Dermis blood vessel endothelial cell (primary cell): ENCODE results near the gene WNT3A. TPM values are rescaled to one million over a fixed set of nuclear protein-coding genes. Genes with fewer than 3 reads are reported as not detected.

Source experiments
- DNase-seq: peaks from one replicate; pipeline ENCODE4 v3.0.0; 2010
- total RNA-seq: library from RNA; depleted of rRNA; stranded (reverse); fragments of >200 nt; gene quantifications from 2 replicates; pipeline ENCODE4 v1.2.3, GENCODE V29; 2014

Gene WNT3A
- total RNA-seq, 1 donor from 2014 or later = not detected

- no peak for DNase-seq
Observed at GRCh38 chr1:228073061-228073856, 66.5 kb downstream of the WNT3A start.

- peak; percentile 34 for DNase-seq
Observed at GRCh38 chr1:228073857-228074545, 67.2 kb downstream of the WNT3A start.

DNA sequence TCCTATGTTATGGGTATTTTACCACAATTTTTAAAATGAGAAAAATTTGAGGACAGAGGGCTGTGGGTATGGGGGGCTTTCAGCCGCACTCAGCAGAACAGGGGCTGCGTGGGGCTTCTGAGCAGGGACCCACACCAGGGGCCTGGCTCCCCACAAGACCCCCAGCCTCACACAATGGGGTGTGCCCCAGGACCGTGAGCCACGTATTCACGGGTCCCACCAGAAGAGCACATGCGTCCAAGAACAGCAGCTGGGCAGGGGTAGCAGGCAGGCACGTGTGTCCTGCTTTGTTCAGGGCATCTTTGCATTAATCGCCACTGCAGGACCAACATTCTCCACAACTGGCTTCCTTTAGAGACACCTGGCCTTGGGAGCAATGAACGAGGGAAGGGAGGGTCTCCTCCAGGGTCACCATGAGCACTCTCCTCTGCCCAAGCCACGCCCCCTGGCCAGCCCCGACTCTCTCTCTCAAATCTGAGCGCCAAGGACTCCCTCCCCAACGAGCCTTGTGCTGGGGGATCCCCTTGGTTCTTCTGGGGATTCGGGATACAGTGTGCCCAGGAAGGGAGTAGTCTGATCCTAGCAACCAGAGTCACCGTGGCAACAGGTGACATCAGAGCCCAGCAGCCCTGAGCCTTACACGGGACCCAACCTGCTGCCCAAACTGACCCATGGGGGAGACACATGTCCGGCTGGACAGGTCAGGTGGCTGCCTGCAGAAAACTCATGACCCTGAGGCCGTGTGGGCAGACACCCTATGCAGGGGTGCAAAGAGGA lies 68.3 kb downstream of the WNT3A start:
- DNase-seq = no peak

DNA sequence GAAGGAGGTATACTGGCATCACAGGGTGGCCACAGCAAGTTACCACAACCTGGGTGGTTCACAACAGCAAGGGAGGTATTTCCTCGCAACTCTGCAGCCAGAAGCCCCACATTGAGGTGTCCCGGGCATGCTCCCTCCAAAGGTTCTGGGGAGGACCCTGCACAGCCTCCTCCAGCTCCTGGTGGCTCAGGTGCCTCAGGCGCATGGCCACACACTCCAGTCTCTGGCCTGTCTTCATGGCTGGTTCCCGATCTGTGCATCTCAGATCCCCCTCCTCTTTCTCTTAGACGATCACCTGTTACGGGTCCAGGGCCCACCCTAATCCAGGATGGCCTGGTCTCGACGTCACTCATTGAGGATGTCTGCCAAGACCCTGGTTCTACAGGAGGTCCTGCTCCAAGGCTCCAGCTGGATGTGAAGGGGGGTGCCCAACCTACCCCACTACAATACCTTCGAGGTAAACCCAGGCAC lies 69.0 kb downstream of the WNT3A start:
- DNase-seq = no peak

GRCh38 chr1:228076796-228077430 lies 70.1 kb downstream of the WNT3A start:
- no peak for DNase-seq

GRCh38 chr1:228077565-228078330 lies 71.0 kb downstream of the WNT3A start:
- no peak for DNase-seq

DNA sequence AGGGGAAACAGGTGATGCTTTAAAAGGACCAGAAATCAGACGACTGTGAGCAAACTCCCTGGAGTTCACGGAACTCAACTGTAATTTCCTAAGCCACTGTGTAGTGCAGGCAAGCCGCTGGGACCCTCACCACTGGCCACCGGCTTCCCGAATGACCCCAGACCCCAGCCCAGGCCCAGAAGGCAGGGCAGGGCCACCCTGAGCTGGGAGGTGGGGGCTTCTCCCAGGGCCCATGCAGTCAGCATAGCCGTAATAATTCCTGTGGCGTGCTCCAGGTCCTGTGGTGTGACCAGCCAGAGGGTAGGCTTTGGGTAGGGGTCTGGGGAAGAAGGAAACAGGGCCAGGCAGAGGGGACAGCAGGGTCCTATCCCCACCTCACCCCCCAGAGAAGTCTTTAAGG lies 72.2 kb downstream of the WNT3A start:
- DNase-seq = no peak

DNA sequence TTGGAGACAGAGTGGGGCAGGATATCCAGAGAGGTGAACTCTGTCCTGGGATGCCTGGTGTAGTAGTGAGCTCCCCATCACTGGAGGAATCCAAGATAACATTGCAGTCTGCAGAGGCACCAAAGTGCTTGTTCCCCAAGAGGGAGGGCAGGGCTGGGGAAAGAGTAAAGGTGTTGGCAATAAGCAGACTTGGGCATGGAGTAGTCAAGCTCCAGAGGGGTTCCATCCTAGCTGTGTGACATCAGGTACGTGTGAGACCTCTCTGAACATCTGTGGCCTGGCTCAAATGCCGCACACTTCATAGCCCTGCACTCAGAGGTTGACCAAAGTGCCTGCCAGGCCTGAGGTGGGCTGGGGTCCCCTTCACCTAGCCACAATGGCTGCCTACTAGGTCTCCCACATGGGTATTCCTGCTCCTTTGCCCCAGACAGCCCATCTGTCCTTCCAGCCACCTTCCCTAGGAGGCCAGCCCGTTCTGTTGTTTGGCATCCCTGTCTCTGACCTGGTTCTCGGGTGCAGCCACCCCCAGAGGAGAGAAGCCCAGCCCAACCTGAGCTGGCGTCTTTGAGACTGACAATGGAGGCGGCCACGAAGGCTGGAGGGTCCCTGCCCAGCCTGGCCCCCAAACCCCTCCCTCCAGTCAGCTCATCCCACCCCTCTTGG lies 72.9 kb downstream of the WNT3A start:
- no peak for DNase-seq

DNA sequence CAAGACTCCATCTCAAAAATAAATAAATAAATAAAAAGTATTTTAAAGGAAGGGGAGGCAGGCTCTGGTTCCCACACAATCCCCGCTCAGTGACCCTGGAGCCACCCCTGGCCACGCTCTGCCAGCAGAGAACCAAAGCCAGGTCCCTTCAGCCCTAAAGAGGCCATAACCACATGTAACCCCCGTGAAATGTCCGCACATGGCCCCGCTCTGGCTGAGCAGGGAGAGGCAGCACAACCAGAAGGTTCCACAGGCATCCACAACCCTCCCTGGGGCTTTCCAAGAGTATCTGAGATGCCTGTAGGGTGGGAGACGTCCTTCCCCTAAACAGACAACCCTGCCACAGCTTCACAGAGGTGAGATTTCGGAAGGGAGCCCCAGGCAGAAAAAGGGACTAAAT lies 74.3 kb downstream of the WNT3A start:
- no peak for DNase-seq

DNA sequence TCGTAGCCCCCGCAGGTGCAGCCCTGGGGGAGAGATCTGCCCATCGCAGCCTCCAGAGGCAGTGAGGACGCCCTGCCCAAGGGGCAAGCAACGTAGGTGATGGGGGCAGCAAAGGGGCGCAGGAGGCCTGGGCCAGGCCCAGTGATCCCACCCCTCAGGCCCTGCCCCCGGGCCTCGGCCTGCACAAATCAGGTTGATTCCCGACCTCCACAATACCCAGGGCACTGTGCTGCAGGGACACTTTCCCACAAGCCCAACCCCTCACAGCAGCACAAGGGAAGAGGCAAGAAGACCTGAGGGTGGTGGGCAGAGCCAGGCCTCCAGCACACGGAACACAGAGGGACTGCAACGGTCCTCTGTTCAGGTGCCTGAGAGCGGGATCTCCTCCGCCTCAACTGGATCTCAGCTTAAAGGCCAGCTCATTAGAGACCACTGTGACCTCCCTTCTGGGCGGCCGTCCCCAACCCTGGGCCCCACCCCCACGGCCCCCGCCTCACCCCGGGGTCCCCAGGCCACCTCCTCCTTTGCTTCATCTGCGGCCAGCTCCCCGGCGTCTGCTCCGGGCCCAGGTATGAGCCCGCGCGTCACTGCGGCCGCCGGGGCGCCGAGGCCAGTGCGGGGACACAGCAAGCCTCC lies 74.9 kb downstream of the WNT3A start:
- DNase-seq = peak; percentile 27

DNA sequence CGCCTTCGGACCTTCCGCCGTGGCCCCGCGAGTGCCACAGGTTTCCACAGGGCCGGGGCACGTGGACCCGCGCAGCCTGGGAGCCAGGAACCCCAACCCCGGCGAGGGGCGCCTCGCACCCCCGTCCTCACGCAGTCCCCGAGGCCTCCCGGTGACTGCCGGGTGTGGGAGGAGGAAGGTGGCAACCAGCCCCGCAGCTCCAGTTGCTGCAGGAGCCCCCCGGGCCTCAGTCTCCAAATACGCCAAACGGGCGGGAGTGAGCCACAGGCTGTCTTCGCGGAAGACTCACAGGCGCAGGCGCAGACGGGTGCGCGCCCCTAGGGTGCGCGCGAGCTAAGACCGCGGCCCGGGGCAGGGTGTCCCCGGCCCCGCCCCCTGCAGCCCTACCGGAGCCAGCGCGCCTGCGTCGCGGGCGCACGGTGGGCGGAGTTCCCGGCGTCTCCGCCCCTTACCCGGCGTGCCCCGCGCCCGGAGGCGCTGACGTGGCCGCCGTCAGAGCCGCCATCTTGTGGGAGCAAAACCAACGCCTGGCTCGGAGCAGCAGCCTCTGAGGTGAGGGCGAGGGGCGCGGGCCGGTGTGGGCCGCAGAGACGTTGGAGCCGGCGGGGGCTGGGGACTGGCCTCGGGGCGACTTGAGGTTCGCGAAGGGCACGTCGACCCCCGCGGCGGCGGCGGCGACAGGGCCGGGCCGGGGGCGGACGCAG lies 75.6 kb downstream of the WNT3A start, which contains the start of gene ARF1:
ARF1 (plus strand) TSS at position 495 of the 704 bp plus-strand sequence. CDS start 14,407 bp downstream, outside the sequence.
- peak; percentile 96 for DNase-seq

- peak; percentile 60 for DNase-seq
Observed at GRCh38 chr1:228082918-228083870, 76.4 kb downstream of the WNT3A start.

- DNase-seq = peak; percentile 51
Observed at GRCh38 chr1:228083871-228084278, 77.1 kb downstream of the WNT3A start.

DNA sequence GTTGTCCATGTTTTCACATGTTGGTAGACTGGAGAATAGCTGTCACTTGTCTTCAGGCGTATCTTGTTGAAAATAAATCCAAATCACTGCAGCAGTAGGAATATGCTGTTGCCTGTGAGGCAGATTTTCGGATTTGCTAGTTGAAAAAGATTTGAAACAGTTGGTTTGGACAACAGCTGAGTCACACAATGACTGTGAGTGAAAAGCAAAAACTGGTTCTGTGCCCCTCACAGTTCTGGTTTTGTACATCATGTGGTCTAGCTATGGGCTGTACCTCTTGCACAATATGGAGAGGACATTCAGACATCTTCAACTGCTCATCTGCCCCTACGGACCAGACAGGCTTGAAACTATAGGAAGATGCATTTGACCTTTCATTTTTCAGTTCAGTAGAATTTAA lies 77.5 kb downstream of the WNT3A start:
- peak; percentile 37 for DNase-seq

GRCh38 chr1:228084797-228085196 lies 78.0 kb downstream of the WNT3A start:
- DNase-seq = no peak

- peak; percentile 73 for DNase-seq
Observed at GRCh38 chr1:228085287-228085951, 78.6 kb downstream of the WNT3A start.

GRCh38 chr1:228087771-228088251 lies 81.0 kb downstream of the WNT3A start:
- peak; percentile 95 for DNase-seq
